ENCODE results near the gene PIRT.

The PIRT gene

DNA sequence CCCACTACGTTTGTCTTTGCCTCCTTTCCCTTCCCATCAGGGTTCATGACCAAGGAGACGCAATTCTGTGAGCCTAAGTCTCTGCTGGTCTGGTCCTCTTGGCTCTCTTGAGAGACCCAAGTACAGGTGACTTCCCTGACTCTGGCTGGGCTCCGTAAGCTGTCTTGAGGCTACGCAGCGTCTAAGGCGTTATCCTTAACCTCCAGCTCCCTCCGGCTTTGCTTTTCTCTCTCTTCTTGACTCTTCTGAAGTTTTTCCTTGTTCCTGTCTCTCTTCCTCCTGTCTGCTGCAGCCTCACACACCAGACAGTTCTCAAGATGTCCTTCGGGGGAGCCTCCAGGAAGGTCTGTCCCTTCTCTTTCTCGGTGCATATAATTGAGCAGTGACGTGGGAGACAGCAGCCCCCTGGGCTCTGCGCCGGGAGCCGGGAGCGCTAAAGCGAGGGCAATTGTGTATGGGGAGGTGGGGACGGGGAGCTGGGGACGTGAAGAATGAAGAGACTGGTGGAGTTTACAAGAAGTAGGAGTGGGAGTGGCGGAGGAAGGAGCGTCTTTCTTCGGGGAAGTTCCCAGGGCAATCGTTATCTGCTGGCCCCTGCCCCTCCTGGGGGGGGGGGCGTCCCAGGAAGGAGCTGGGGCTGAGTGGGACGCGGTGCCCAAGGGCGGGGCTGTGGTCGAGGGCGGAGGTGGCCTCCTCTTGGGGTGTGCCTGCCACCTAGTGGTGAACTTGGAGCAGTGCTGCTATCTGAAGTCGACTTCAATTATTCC is 6.9 kb upstream of the PIRT start:
- no peaks in the 10 kb centered on the region for H3K27me3 ChIP-seq (replicated peaks; ENCODE audit: insufficient read depth, low read length)
- H3K79me2 ChIP-seq (ENCODE audit: low read length): no peaks in the 10 kb centered on the region
- TF ChIP-seq EZH2phosphoT487 (IDR thresholded peaks at IDR 0.05; ENCODE audit: low read length): no peak
- TF ChIP-seq, protein P1, sequence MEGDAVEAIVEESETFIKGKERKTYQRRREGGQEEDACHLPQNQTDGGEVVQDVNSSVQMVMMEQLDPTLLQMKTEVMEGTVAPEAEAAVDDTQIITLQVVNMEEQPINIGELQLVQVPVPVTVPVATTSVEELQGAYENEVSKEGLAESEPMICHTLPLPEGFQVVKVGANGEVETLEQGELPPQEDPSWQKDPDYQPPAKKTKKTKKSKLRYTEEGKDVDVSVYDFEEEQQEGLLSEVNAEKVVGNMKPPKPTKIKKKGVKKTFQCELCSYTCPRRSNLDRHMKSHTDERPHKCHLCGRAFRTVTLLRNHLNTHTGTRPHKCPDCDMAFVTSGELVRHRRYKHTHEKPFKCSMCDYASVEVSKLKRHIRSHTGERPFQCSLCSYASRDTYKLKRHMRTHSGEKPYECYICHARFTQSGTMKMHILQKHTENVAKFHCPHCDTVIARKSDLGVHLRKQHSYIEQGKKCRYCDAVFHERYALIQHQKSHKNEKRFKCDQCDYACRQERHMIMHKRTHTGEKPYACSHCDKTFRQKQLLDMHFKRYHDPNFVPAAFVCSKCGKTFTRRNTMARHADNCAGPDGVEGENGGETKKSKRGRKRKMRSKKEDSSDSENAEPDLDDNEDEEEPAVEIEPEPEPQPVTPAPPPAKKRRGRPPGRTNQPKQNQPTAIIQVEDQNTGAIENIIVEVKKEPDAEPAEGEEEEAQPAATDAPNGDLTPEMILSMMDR (IDR thresholded peaks at IDR 0.05; ENCODE audit: low read length): peak; percentile 90
- no peak for TF ChIP-seq EZH2 (optimal IDR thresholded peaks at IDR 0.05; ENCODE audit: low read depth, low read length)
- no peaks in the 10 kb centered on the region for H3K9me2 ChIP-seq (replicated peaks; ENCODE audit: insufficient read depth, low read length)
- H3K9me3 ChIP-seq (replicated peaks; ENCODE audit: insufficient read depth, low read length): no peaks in the 10 kb centered on the region
- H3K4me3 ChIP-seq (ENCODE audit: low read length): peak overlapping the region; percentile 22
- no peak overlapping the region for H3K9ac ChIP-seq (ENCODE audit: low read length)
- H3K36me3 ChIP-seq (replicated peaks; ENCODE audit: insufficient read depth, low read length): no peaks in the 10 kb centered on the region
- H3K4me2 ChIP-seq (ENCODE audit: low read depth, low read length): peak overlapping the region; percentile 40
- DNase-seq: peak; percentile 41
- H3F3A ChIP-seq (ENCODE audit: insufficient read depth, low read length): no peaks in the 10 kb centered on the region
- H3K27ac ChIP-seq (ENCODE audit: low read length): no peak overlapping the region
- no peaks in the 10 kb centered on the region for H3K4me1 ChIP-seq (ENCODE audit: low read length)
- peak overlapping the region; percentile 57 for H2AFZ ChIP-seq (ENCODE audit: low read length)
- no peaks in the 10 kb centered on the region for H4K20me1 ChIP-seq (ENCODE audit: insufficient read depth, low read length)

DNA sequence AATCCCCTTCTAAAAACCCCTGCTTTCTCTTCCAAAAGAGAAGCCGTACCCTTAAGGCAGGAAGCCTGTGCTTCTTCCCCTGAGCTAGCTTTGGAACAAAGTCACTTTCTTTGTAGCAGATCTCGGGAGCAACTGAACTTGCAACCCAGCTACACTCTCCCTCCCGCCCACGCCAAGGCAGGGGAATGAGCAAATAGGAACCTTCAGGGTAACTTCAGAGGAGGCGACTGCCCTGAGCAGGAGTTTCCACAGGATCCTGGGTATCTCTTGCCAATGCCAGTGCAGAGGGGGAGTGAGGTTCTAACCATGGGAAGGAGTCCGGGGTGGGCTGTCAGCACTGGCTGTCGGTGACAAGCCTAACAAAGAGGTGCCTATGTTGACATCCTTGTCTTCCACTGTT is 5.9 kb upstream of the PIRT start:
- Histone ChIP-seq H3K79me2 (ENCODE audit: low read length) (no peaks in the 10 kb centered on the region), H3K9me2 (replicated peaks; ENCODE audit: insufficient read depth, low read length) (no peaks in the 10 kb centered on the region), H3K4me2 (ENCODE audit: low read depth, low read length) (no peak overlapping the region), H3K9me3 (replicated peaks; ENCODE audit: insufficient read depth, low read length) (no peaks in the 10 kb centered on the region), H2AFZ (ENCODE audit: low read length) (no peak overlapping the region), H3K36me3 (replicated peaks; ENCODE audit: insufficient read depth, low read length) (no peaks in the 10 kb centered on the region), H3F3A (ENCODE audit: insufficient read depth, low read length) (no peaks in the 10 kb centered on the region), H3K27ac (ENCODE audit: low read length) (no peak overlapping the region), H3K4me3 (ENCODE audit: low read length) (no peak overlapping the region), H4K20me1 (ENCODE audit: insufficient read depth, low read length) (no peaks in the 10 kb centered on the region), H3K27me3 (replicated peaks; ENCODE audit: insufficient read depth, low read length) (no peaks in the 10 kb centered on the region), H3K4me1 (ENCODE audit: low read length) (no peaks in the 10 kb centered on the region), H3K9ac (ENCODE audit: low read length) (no peak overlapping the region)
- no peak for TF ChIP-seq EZH2 (optimal IDR thresholded peaks at IDR 0.05; ENCODE audit: low read depth, low read length)
- TF ChIP-seq EZH2phosphoT487 (IDR thresholded peaks at IDR 0.05; ENCODE audit: low read length): no peak
- TF ChIP-seq, protein P1 (IDR thresholded peaks at IDR 0.05; ENCODE audit: low read length): no peak
- DNase-seq: no peak

DNA sequence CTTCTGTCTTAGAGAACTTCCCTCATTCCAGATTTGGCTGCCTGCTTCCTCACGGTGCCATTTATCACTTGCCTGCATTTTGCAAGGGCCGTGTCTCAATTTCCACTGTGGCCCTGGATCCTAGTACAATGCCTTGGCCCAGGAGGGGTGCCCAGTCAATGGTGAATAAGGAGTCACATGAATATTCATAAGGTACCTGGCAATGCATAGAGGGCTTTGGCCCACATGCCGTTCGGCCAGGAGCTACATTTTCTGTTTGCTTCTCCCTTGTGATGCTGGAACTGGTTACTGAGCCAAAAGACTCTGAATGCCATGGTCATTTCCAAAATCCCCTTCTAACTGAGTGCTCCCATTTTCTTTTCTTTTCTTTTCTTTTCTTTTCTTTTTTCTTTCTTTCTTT is 4.8 kb upstream of the PIRT start:
- H3F3A ChIP-seq (ENCODE audit: insufficient read depth, low read length): no peaks in the 10 kb centered on the region
- no peaks in the 10 kb centered on the region for H4K20me1 ChIP-seq (ENCODE audit: insufficient read depth, low read length)
- H3K4me2 ChIP-seq (ENCODE audit: low read depth, low read length): no peak overlapping the region
- H3K4me1 ChIP-seq (ENCODE audit: low read length): no peaks in the 10 kb centered on the region
- H3K9me2 ChIP-seq (replicated peaks; ENCODE audit: insufficient read depth, low read length): no peaks in the 10 kb centered on the region
- H3K4me3 ChIP-seq (ENCODE audit: low read length): no peak overlapping the region
- no peaks in the 10 kb centered on the region for H3K27me3 ChIP-seq (replicated peaks; ENCODE audit: insufficient read depth, low read length)
- TF ChIP-seq, protein P1 (IDR thresholded peaks at IDR 0.05; ENCODE audit: low read length): no peak
- TF ChIP-seq EZH2phosphoT487 (IDR thresholded peaks at IDR 0.05; ENCODE audit: low read length): no peak
- TF ChIP-seq EZH2 (optimal IDR thresholded peaks at IDR 0.05; ENCODE audit: low read depth, low read length): no peak
- no peak overlapping the region for H3K27ac ChIP-seq (ENCODE audit: low read length)
- no peaks in the 10 kb centered on the region for H3K9me3 ChIP-seq (replicated peaks; ENCODE audit: insufficient read depth, low read length)
- DNase-seq: no peak
- no peak overlapping the region for H2AFZ ChIP-seq (ENCODE audit: low read length)
- H3K79me2 ChIP-seq (ENCODE audit: low read length): no peaks in the 10 kb centered on the region
- H3K9ac ChIP-seq (ENCODE audit: low read length): no peak overlapping the region
- H3K36me3 ChIP-seq (replicated peaks; ENCODE audit: insufficient read depth, low read length): no peaks in the 10 kb centered on the region
